ENCODE data around the gene PANX2. TPM values are rescaled to one million over a fixed set of nuclear protein-coding genes. Genes with fewer than 3 reads are reported as not detected.
"Not testable (repeated sequence)": the region's sequence is repeated elsewhere in the genome, so short reads cannot be mapped to it uniquely, and the experiment has no call there.

The PANX2 gene, protein sequence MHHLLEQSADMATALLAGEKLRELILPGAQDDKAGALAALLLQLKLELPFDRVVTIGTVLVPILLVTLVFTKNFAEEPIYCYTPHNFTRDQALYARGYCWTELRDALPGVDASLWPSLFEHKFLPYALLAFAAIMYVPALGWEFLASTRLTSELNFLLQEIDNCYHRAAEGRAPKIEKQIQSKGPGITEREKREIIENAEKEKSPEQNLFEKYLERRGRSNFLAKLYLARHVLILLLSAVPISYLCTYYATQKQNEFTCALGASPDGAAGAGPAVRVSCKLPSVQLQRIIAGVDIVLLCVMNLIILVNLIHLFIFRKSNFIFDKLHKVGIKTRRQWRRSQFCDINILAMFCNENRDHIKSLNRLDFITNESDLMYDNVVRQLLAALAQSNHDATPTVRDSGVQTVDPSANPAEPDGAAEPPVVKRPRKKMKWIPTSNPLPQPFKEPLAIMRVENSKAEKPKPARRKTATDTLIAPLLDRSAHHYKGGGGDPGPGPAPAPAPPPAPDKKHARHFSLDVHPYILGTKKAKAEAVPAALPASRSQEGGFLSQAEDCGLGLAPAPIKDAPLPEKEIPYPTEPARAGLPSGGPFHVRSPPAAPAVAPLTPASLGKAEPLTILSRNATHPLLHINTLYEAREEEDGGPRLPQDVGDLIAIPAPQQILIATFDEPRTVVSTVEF
- total RNA-seq (2014; rRNA removed; shearing (Covaris generic); ENCODE audit: low replicate concordance), result 18.0 and 19.5 TPM in 2 replicates

DNA sequence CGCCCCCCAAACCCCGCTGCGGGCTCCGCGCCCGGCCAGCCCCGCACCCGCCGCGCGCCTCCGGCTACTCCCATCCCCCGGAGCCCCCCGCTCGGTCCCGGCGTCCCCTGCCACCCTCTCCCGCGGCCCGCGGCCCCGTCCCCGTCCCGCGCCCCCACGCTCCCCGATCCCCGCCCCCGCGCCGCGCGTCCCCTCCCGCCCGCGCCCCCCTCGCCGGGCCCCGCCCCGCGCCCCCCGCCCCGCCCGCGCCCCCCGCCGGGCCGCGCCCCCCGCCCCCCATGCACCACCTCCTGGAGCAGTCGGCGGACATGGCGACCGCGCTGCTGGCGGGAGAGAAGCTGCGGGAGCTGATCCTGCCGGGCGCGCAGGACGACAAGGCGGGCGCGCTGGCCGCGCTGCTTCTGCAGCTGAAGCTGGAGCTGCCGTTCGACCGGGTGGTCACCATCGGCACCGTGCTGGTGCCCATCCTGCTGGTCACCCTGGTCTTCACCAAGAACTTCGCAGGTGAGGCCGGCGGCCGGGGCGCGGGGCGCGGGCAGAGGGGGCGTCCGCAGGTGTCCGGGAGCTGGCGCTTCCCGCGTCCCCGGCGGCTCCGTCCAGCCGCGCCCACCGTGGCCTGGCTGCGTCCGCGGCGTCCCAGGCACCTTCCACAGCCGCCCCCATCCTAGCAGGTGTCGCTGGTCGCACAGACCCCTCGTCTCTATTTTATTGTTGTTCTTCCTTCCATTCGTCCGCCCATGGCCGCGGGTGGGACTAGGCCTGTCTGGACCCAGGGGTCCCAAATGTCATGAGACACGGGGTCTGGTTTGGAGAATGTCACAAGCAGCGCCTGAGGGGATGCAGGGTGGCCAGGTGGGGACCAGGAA is at the start of gene PANX2:
PANX2 (plus strand) TSS at position 279 of the 866 bp plus-strand sequence; CDS start at position 279, 0 bp downstream.
- no peak for DNase-seq (ENCODE audit: low read depth)

DNA sequence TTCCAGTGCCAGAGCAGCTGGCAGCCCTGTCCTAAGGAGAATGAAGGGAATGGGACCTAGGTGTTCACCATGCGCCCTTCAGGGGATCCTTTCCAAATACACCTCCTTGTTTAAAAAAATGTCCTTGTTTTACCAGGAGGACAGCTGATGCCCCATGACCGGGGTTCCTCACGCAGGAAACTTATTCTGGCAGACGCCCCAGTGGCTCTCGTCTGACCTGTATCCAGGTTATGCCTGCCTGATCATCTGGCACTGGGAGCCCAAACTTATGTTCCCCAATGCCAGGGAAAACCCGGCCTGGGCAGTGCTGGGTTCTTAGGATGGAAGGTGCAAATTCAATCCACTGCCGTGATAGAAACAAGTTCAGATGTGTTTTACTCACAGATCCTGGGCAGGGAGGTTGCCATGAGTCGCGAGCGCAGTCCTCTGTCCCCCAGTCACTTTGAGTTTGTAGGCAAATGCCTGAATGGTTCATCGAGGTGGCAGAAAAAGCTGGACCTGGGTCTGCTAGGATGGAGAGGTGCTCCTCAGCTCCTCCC is 49.3 kb upstream of the PANX2 start:
- in situ Hi-C loops (cut with HindIII; ENCODE audit: low pct_unique_long_range_greater_than_20kb, low sequenced_read_pairs), result no loop called here
- DNase-seq (ENCODE audit: low read depth), result no peak

More for the DNA sequence above, at the start of gene PANX2:
- in situ Hi-C loops (cut with HindIII; ENCODE audit: low pct_unique_long_range_greater_than_20kb, low sequenced_read_pairs), result no loop called here

DNA sequence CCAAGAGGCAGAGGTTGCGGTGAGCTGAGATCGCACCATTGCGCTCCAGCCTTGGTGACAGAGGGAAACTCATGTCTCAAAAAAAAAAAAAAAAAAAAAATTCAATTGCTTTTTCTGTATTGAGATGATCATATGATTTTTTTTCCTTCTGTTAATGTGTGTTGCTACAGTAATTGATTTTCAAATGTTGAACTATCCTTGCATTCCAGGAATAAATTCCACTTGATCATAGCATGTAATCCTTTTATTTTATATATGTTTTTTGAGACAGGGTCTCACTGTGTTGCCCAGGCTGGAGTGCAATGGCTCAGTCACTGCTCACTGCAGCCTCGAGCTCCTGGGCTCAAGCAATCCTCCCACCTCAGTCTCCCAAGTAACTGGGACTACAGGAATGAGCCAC is 47.4 kb upstream of the PANX2 start:
- in situ Hi-C loops (cut with HindIII; ENCODE audit: low pct_unique_long_range_greater_than_20kb, low sequenced_read_pairs), result no loop called here
- no peak for DNase-seq (ENCODE audit: low read depth)

DNA sequence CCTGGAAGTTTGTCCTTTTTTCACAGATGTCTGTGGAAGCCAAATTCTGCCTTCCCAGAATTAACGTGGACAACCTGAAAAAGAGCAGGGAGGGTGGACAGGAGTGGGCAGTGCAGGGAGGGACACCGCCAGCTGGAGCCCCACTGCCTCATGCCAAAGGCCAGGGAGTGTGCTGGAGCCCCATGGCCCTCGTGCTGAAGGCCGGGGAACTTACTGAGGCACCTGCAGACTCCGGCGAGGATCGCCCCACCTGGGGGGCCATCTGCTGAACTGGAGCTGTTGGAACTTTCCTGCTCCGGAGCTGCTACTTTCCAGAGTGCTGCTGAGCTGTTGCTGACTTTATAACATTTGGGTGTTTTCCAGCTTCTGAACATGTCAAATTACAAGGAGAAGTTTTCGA is 45.5 kb upstream of the PANX2 start:
- in situ Hi-C loops (cut with HindIII; ENCODE audit: low pct_unique_long_range_greater_than_20kb, low sequenced_read_pairs), result no loop called here
- no peak for DNase-seq (ENCODE audit: low read depth)

DNA sequence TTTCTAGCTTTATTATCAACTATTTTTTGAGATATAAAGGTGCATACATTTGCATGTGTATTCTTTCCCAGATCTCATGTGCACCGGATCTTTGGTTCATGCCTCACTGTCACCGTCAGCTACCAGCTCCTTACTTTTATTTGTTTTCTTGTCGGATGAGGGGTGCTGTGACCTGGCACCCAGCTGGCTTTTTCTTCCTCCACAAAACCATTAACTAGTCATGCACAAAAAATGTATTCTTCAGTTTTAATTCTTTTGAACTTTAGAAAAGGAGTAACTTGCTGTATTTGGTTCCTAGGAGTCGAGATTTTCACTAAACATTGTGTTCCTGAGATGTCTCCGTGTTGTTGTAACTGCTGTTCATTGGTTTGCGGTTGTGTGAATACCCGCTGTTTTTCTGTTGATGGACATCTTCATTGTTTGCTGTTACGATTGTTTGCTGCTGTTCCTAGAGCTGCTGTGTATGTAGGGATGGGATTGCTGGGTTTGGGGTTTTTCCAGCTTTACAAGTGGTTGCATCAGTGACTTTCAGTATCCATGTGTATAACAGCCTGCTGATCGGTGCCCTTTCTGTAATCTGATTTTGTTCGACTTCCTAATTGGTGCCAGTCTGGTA is 41.3 kb upstream of the PANX2 start:
- DNase-seq (ENCODE audit: low read depth), result no peak
- in situ Hi-C loops (cut with HindIII; ENCODE audit: low pct_unique_long_range_greater_than_20kb, low sequenced_read_pairs), result no loop called here

DNA sequence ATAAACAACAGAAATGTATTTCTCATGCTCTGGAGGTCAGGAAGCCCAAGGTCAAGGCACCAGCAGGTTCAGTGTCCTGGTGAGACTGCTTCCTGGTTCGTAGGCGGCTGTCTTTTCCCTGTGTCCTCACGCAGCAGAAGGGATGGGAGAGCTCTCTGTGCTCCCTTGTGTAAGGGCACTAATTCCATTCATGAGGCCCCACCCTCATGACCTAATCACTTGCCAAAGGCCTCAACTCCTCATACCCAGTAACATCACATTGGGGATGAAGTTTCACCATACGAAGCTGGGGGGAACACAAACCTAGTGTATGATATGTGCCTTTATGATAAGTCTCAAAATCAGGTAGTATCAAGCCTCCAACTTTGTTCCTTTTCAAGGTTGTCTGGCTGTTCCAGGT is 38.6 kb upstream of the PANX2 start:
- DNase-seq (ENCODE audit: low read depth), result no peak
- in situ Hi-C loops (cut with HindIII; ENCODE audit: low pct_unique_long_range_greater_than_20kb, low sequenced_read_pairs), result no loop called here

DNA sequence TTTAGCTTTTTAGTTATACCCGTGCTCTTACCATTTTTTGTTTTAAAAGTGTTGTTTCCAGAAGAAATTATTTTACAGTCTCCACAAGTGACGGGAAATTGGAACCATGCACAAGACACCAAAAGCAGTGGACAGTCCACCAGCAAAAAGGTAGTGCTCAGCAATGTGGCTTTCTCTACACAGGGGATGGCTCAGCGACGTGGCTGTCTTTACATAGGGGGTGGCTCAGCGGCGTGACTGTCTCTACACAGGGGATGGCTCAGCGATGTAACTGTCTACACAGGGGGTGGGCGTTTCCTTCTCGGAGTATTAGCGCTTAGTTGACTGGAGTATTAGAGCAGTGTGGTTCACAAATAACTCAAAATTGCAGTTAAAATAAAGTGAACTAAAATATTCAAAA is 36.0 kb upstream of the PANX2 start:
- no peak for DNase-seq (ENCODE audit: low read depth)
- in situ Hi-C loops (cut with HindIII; ENCODE audit: low pct_unique_long_range_greater_than_20kb, low sequenced_read_pairs), result no loop called here

DNA sequence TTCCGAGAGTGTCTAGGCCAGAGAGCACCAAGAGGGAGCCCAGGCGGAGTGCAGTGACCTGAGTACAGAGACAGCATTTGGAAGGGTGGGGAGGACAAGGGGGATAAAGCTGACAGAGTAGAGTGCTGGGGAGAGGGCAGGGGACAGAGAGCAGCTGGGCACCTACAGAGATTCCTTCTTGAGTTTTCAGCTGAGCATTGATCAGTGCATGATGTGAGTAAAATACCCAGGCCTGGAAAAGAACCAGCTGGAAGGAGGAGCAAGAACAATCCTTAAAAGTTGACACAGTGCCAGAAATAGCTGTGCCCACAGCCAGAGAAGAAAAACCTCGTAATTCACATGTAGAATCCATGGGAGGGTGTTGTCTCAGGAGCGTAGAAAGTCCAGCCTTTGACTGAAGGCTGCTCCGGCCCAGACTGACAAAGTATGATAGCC is 33.9 kb upstream of the PANX2 start:
- no peak for DNase-seq (ENCODE audit: low read depth)
- in situ Hi-C loops (cut with HindIII; ENCODE audit: low pct_unique_long_range_greater_than_20kb, low sequenced_read_pairs), result no loop called here

DNA sequence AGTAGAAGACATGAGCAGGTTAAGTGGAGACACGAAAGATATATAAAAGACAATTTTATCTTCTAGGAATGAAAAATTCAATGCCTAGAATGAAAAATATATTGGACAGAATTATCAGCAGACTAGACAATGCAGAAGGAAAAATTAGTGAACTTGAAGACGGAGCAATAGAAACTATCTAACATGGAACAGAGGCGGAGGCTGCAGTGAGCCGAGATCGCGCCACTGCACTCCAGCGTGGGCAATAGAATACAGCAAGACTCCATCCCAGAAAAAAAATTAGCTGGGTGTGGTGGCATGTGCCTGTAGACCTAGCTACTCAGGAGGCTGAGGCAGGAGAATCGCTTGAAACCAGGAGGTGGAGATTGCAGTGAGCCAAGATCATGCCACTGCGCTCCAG is 33.3 kb upstream of the PANX2 start:
- in situ Hi-C loops (cut with HindIII; ENCODE audit: low pct_unique_long_range_greater_than_20kb, low sequenced_read_pairs); DNase-seq (ENCODE audit: low read depth): not testable (repeated sequence)

DNA sequence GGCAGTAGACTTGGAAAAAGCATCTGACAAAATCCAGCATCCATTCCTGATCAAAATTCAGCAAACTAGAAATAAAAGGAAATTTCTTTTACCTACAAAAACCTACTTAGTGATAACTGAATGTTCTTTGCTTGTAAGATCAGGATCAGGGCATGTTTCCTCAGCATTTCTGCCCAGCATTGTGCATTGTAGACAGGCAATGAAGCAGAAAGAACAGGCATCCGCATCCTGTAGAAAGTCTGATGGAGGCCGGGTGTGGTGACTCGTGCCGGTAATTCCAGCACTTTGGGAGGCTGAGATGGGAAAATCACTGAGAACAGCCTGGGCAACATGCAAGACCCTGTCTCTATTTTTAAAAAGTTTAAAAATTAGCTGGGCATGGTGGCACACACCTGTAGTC is 32.5 kb upstream of the PANX2 start:
- in situ Hi-C loops (cut with HindIII; ENCODE audit: low pct_unique_long_range_greater_than_20kb, low sequenced_read_pairs), result no loop called here
- DNase-seq (ENCODE audit: low read depth), result peak; percentile 27

DNA sequence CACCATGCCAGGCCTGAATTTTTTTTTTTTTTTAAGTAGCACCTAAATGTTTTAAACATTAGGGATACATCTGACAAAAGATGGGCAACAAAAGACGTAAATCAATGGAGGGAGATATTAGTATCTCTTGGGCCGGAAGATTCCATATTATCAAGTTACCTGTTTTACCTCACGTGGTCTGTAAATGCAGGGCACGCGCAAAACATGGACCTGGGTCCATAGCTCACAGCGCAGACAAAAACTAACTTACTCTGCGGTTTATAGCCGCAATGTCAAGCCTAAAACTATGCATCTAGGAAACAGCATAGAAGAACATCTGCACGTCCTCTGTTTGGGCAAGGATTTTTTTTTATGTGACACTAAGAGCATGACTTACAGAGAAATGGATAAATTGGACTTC is 31.5 kb upstream of the PANX2 start:
- in situ Hi-C loops (cut with HindIII; ENCODE audit: low pct_unique_long_range_greater_than_20kb, low sequenced_read_pairs), result no loop called here

DNA sequence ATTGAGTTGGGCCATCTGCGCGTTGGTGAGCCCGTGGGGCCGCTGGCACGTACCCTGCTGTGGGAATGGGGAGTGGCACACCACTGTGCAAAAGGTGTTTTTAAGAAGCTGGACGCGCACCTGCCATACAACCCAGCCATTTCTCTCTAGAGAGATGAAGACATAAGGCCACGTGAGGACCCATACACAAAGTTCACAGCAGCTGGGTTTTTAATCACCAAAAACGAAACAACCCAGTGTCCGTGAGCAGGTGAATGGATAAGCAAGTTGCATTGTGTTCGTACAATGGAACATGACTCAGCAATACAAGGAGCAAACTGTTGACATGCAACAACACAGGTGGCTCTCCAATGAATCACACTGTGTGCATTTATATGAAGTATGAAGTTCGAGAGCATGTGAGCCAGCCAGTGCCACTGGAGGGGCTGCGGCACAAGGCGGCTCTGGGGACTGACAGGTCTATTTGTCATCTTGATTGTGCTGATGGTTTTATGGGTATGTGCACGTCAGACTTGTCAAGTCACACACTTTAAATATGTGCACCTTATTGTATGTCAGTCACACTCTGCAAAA is 30.6 kb upstream of the PANX2 start:
- in situ Hi-C loops (cut with HindIII; ENCODE audit: low pct_unique_long_range_greater_than_20kb, low sequenced_read_pairs), result no loop called here

More for the DNA sequence above, 31.5 kb upstream of the PANX2 start:
- no peak for DNase-seq (ENCODE audit: low read depth)

DNA sequence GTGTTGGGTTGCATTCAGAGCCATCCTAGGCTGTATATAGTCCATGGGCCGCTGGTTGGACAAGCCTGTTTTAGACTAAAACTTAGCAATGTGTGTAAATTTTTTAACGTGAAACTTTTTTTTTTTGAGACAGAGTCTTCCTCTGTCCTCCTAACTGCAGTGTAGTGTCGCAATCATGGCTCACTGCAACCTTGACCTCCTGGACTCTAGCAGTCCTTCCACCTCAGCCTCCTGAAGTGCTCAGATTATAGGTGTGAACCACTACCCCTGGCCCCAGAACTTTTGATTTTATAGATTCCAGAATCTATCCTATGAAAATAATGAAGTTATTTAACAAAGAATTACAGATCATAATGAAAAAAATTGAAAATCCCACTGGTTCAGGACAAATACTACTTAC is 29.9 kb upstream of the PANX2 start:
- in situ Hi-C loops (cut with HindIII; ENCODE audit: low pct_unique_long_range_greater_than_20kb, low sequenced_read_pairs), result no loop called here
- no peak for DNase-seq (ENCODE audit: low read depth)

More for the DNA sequence above, 30.6 kb upstream of the PANX2 start:
- peak; percentile 56 for DNase-seq (ENCODE audit: low read depth)

DNA sequence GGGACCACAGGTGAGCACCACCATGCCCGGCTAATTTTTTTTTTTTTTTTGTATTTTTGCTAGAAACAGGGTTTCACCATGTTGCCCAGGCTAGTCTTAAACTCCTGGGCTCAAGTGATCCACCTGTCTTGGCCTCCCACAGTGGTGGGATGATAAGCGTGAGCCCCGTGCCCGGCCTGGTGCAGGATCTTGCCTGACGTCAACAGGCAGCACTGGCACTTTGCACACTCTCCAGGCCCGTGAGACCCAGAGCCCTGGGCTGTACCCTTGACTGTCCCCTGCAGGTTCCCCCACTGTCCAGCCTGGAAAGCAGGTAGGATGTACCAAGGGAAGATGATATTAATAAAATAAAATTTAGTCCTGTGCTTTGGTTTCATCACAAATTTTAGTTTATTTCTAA is 29.1 kb upstream of the PANX2 start:
- in situ Hi-C loops (cut with HindIII; ENCODE audit: low pct_unique_long_range_greater_than_20kb, low sequenced_read_pairs), result no loop called here
- DNase-seq (ENCODE audit: low read depth), result no peak

DNA sequence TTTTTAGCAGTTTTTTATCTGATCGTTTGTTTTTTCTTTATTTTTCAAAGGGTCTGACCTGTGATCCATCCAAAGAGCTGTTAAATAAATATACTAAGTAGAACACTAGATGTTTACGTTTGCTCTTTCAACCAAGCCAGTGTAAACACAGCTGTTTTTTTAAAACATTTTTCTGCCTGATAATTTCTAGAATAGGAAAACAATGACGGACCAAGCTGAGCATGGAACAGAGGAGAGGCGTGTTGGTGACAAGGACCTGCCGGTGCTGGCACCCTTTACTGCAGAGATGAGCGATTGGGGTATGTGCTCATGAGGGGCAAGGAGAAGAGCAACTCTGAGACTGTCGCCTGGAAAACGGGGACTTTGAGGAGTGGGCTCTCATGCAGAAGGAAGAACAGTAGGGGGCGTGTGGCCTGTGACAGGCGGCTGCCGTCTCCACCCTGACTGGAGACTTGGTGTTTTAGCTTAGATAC is 28.6 kb upstream of the PANX2 start:
- peak; percentile 50 for DNase-seq (ENCODE audit: low read depth)
- in situ Hi-C loops (cut with HindIII; ENCODE audit: low pct_unique_long_range_greater_than_20kb, low sequenced_read_pairs), result no loop called here

DNA sequence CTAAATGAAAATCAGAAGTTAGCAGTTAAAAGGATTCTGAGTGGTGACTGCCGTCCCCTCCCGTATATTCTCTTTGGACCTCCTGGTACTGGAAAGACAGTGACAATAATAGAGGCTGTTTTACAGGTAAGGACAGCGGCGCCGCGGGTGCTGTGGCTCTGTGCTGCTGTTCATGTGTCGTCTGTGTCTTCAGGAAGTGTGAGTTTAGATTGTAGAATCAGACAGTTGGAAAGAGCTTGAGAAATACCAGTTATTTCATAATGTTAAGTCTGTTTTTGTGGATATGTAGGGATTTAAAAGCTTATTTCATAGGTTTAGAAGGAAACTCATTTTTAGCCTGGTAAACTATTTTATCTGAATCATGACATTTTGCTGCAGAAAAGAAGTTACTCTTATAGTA is 27.4 kb upstream of the PANX2 start:
- DNase-seq (ENCODE audit: low read depth), result no peak
- in situ Hi-C loops (cut with HindIII; ENCODE audit: low pct_unique_long_range_greater_than_20kb, low sequenced_read_pairs), result no loop called here

DNA sequence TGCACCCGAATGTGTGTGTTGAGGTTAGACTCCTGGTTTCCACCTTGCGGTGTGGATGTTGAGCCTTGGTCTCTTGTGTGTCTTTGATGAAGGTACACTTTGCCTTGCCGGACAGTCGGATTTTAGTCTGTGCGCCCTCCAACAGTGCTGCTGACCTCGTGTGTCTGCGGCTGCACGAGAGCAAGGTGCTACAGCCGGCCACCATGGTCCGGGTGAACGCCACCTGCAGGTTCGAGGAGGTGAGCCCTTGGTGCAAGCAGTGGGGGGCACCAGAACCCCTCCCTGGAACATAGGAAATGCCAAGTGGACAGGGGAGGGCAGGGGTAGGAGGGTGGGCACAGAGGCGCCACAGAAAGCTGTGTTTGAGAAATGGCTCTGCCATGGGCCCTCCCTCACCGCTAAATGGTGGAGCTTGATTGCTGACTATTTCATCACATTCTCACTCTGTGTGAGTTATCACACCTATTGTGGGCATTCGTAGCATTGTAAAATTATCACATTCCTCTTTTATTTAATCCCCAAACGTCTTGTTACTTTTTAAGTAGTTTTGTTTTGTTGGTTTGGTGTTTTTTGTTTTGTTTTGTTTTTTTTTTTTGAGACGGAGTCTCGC is 26.4 kb upstream of the PANX2 start:
- in situ Hi-C loops (cut with HindIII; ENCODE audit: low pct_unique_long_range_greater_than_20kb, low sequenced_read_pairs), result no loop called here
- no peak for DNase-seq (ENCODE audit: low read depth)
